ENCODE results near the gene NPFF. TPM values are rescaled to one million over a fixed set of nuclear protein-coding genes. Genes with fewer than 3 reads are reported as not detected.
A peak's percentile ranks its signal among the peaks of the same experiment; 100 is the strongest.

NPFF gene
- total RNA-seq, 1 donor from 2014 or later: not detected

DNA sequence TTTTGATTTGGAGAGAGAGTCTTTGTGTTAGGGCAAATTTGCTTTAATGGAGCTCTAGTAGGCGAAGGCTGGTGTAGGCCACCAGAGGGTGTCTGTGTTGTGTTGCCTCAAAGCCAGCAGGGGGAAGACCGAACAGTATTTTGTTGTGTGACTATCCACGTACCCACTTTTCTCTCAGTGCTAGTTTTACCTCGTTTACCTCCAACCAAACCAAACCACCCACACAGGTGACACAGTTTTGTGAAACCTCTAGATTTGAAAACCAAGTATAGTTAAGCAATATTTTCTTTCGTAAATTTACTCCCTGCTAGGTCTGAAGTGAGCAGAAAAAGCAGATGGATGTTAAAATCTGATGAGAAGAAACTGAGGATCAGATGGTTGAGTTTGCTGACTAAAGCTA lies 36.3 kb upstream of the NPFF start:
- Mint-ChIP-seq H3K4me3 (no peak overlapping the region), H3K9me3 (no peaks in the 10 kb centered on the region), H3K27me3 (ENCODE audit: low read depth) (no peaks in the 10 kb centered on the region), H3K27ac (ENCODE audit: unreplicated experiment) (peak overlapping the region; percentile 36), H3K4me1 (peaks cover 8% of the 10 kb centered on the region), H3K36me3 (ENCODE audit: low read depth) (no peaks in the 10 kb centered on the region)
- peak; percentile 19 for DNase-seq (ENCODE audit: low read depth, low spot score)
- TF ChIP-seq, protein P1, sequence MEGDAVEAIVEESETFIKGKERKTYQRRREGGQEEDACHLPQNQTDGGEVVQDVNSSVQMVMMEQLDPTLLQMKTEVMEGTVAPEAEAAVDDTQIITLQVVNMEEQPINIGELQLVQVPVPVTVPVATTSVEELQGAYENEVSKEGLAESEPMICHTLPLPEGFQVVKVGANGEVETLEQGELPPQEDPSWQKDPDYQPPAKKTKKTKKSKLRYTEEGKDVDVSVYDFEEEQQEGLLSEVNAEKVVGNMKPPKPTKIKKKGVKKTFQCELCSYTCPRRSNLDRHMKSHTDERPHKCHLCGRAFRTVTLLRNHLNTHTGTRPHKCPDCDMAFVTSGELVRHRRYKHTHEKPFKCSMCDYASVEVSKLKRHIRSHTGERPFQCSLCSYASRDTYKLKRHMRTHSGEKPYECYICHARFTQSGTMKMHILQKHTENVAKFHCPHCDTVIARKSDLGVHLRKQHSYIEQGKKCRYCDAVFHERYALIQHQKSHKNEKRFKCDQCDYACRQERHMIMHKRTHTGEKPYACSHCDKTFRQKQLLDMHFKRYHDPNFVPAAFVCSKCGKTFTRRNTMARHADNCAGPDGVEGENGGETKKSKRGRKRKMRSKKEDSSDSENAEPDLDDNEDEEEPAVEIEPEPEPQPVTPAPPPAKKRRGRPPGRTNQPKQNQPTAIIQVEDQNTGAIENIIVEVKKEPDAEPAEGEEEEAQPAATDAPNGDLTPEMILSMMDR (conservative IDR thresholded peaks at IDR 0.05): peak; percentile 82

DNA sequence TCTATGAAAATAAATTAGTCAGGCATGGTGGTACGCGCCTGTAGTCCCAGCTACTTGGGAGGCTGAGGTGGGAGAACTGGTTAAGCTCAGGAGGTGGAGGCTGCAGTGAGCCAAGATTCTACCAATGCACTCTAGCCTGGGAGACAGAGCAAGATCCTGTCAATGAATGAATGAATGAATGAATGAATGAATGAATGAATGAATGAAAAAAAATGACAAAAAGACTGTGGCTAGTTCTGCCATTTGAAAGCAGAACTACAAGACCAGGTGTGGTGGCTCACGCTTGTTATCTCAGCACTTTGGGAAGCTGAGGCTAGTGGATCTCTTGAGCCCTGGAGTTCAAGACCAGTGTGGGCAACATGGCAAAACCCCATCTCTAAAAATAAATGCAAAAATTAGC lies 32.2 kb upstream of the NPFF start:
- no peaks in the 10 kb centered on the region for H3K27me3 Mint-ChIP-seq (ENCODE audit: low read depth)
- peaks cover 3% of the 10 kb centered on the region for H3K36me3 Mint-ChIP-seq (ENCODE audit: low read depth)
- no peaks in the 10 kb centered on the region for H3K9me3 Mint-ChIP-seq
- no peak for DNase-seq (ENCODE audit: low read depth, low spot score)
- peaks cover 12% of the 10 kb centered on the region for H3K4me1 Mint-ChIP-seq
- no peak overlapping the region for H3K27ac Mint-ChIP-seq (ENCODE audit: unreplicated experiment)
- TF ChIP-seq, protein P1 (conservative IDR thresholded peaks at IDR 0.05): no peak
- H3K4me3 Mint-ChIP-seq: no peak overlapping the region

DNA sequence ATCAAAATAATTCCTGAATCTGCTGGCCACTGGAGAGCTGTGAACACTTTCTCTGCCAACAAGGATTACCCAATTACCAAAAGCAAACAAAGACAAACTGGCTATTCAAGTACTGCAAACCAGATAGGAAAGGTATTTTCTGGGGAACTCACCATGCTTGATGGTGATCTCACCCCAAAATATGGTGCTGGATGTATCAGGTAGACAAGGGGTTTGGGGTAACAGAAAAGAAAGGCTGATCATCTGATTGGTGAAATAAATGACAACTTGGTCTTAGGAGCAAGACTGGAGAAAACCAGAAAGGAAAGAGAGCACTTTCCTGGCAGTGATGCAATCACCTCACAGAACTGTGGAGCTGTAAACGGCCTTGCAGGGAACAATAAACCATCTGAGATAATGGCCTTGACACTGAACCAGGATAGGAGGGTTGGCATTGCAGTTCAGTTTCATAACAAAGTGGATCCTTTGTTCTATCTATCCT lies 31.0 kb upstream of the NPFF start:
- DNase-seq (ENCODE audit: low read depth, low spot score): no peak
- Mint-ChIP-seq H3K27ac (ENCODE audit: unreplicated experiment) (no peak overlapping the region), H3K36me3 (ENCODE audit: low read depth) (peaks cover 8% of the 10 kb centered on the region), H3K4me1 (peaks cover 4% of the 10 kb centered on the region), H3K4me3 (no peak overlapping the region), H3K27me3 (ENCODE audit: low read depth) (no peaks in the 10 kb centered on the region), H3K9me3 (no peaks in the 10 kb centered on the region)
- TF ChIP-seq, protein P1 (conservative IDR thresholded peaks at IDR 0.05): no peak

DNA sequence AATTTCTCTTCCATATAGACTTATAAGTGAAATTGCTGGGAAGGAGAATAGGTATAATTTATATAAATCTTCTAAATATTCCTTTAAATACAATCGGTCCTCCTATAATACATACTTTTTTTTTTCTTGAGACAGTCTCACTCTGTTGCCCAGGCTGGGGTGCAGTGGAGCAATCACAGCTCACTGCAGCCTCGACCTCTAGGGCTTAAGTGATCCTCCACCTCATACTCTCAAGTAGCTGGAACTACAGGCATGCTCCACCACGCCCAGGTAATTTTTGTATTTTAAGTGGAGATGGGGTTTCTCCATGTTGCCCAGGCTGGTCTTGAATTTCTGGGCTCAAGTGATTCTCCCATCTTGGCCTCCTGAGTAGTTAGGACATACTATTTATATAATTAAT lies 29.7 kb upstream of the NPFF start:
- DNase-seq (ENCODE audit: low read depth, low spot score): no peak
- Mint-ChIP-seq H3K4me3 (no peak overlapping the region), H3K9me3 (no peaks in the 10 kb centered on the region), H3K27ac (ENCODE audit: unreplicated experiment) (peak overlapping the region; percentile 27), H3K4me1 (peaks cover 4% of the 10 kb centered on the region), H3K36me3 (ENCODE audit: low read depth) (peaks cover 17% of the 10 kb centered on the region), H3K27me3 (ENCODE audit: low read depth) (no peaks in the 10 kb centered on the region)
- TF ChIP-seq, protein P1 (conservative IDR thresholded peaks at IDR 0.05): no peak

DNA sequence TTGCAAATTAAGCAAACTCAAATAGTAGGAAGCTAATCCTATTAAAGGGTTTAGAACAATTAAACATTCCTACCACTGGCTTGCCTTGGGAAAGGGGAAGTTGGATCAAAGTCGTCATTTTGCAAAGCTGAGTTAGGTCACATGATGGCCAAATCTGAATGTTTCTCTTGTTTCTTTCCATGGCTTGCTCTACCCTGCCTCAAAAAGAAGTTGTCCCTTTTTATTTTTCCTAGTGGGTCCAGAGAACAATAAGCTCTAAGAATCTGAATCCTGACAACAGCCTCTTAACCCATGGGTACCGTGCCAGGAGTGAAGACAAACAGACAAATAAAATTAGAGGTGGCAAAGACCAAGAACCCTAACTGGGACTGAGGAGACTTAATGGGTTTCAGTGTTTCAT lies 26.2 kb upstream of the NPFF start:
- peaks cover 4% of the 10 kb centered on the region for H3K4me1 Mint-ChIP-seq
- peaks cover 17% of the 10 kb centered on the region for H3K36me3 Mint-ChIP-seq (ENCODE audit: low read depth)
- DNase-seq (ENCODE audit: low read depth, low spot score): no peak
- no peak overlapping the region for H3K4me3 Mint-ChIP-seq
- no peaks in the 10 kb centered on the region for H3K27me3 Mint-ChIP-seq (ENCODE audit: low read depth)
- H3K27ac Mint-ChIP-seq (ENCODE audit: unreplicated experiment): peak overlapping the region; percentile 81
- H3K9me3 Mint-ChIP-seq: no peaks in the 10 kb centered on the region
- TF ChIP-seq, protein P1 (conservative IDR thresholded peaks at IDR 0.05): no peak

All from neural crest cell (in vitro differentiated cells).